Astrocyte (in vitro differentiated cells and primary cell): ENCODE measurements around the gene DLGAP1.

Experiments used
- CTCF ChIP-seq: IDR thresholded peaks from 2 replicates; pipeline ENCODE4 v1.5.1; 2011; ENCODE audit warnings: low read depth, mild to moderate bottlenecking, inconsistent platforms, low read length, moderate library complexity; ENCODE audit not compliant: insufficient read depth
- EZH2 ChIP-seq: IDR thresholded peaks from 2 replicates; pipeline ENCODE4 v1.6.1; 2012; ENCODE audit warnings: mild to moderate bottlenecking, low read length, inconsistent platforms; ENCODE audit not compliant: insufficient read depth

DNA sequence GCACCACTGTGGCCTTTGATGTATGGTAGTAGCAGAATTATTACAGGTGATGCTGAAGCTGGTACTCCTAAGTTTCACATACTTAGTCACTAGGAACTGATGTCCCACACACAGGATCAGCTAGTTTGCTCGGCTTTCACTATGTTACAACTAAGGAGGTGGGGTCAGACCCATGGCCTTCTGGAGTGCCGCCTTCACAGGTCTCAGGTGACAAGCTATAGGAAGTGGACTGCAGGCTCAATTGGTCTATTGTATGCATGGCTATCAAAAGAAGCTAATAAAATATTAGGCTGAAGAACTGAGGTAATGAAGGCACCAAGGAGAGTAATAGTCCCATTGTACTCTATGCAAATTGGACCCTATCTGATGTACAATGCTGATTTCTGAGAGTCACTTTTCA, 170.6 kb downstream of the DLGAP1 start:
- TF ChIP-seq CTCF = no peak
- TF ChIP-seq EZH2 = no peak
